ENCODE results near the gene S100P.

Gene S100P

GRCh38 chr4:6727081-6727942, 33.6 kb downstream of the S100P start:
- DNase-seq, result no peak

GRCh38 chr4:6727943-6728250, 34.2 kb downstream of the S100P start:
- DNase-seq, result no peak

- DNase-seq, result no peak
Measured at GRCh38 chr4:6728320-6729029, 34.8 kb downstream of the S100P start.

- DNase-seq, result no peak
Measured at GRCh38 chr4:6730603-6731317, 37.1 kb downstream of the S100P start.

- DNase-seq, result no peak
Measured at GRCh38 chr4:6731318-6731675, 37.6 kb downstream of the S100P start.

GRCh38 chr4:6731780-6732179, 38.1 kb downstream of the S100P start:
- DNase-seq, result no peak

GRCh38 chr4:6732441-6733357, 39.0 kb downstream of the S100P start:
- DNase-seq, result no peak

GRCh38 chr4:6733358-6734164, 39.9 kb downstream of the S100P start:
- no peak for DNase-seq

GRCh38 chr4:6734165-6734786, 40.6 kb downstream of the S100P start:
- DNase-seq, result no peak

GRCh38 chr4:6739920-6740319, 46.2 kb downstream of the S100P start:
- DNase-seq, result no peak

GRCh38 chr4:6740347-6740746, 46.7 kb downstream of the S100P start:
- DNase-seq, result no peak

GRCh38 chr4:6742507-6742906, 48.8 kb downstream of the S100P start:
- DNase-seq, result no peak

- DNase-seq, result no peak
Measured at GRCh38 chr4:6742989-6743388, 49.3 kb downstream of the S100P start.

Measured in NCI-H1694 treated with DMSO at 0.1 percent for 48 hours (cell line).